Keratinocyte (primary cell): ENCODE results near the gene ATP2A3. TPM values are rescaled to one million over a fixed set of nuclear protein-coding genes. Genes with fewer than 3 reads are reported as not detected.

Source experiments
- DNase-seq: peaks from one replicate; pipeline ENCODE4 v3.0.0-alpha.2; 2011; ENCODE audit warnings: low read depth, missing footprints, low spot score
- FAIRE-seq: peaks from 2 replicates; lab custom pipeline; 2011; peaks lifted over from hg19 to GRCh38; lab: Jason Lieb, UNC
- H2AFZ ChIP-seq: 2 replicates; pipeline ENCODE4 v1.6.0; 2012; ENCODE audit warnings: low read length, control low read depth, inconsistent platforms; ENCODE audit not compliant: control insufficient read depth
- H3K27ac ChIP-seq: 2 replicates; pipeline ENCODE4 v1.5.1; 2011; ENCODE audit warnings: low read length; ENCODE audit not compliant: control insufficient read depth, insufficient read depth
- H3K27me3 ChIP-seq: 3 replicates; pipeline ENCODE4 v1.6.0; 2011; ENCODE audit warnings: low read length; ENCODE audit not compliant: control insufficient read depth, insufficient read depth; ENCODE audit errors: extremely low read depth
- H3K36me3 ChIP-seq, 2 experiments: 2 replicates in 1 of 2; 3 replicates in 1 of 2; pipeline ENCODE4 v1.5.1; 2011; ENCODE audit warnings: low read length in 2 of 2, mild to moderate bottlenecking in 1 of 2; ENCODE audit not compliant: control insufficient read depth in 2 of 2, insufficient read depth in 2 of 2; ENCODE audit errors: extremely low read depth in 1 of 2
- H3K4me1 ChIP-seq: 3 replicates; pipeline ENCODE4 v1.5.1; 2011; ENCODE audit warnings: low read length; ENCODE audit not compliant: control insufficient read depth, insufficient read depth; ENCODE audit errors: extremely low read depth
- H3K4me2 ChIP-seq: 3 replicates; pipeline ENCODE4 v1.6.0; 2011; ENCODE audit warnings: low read depth, low read length; ENCODE audit not compliant: control insufficient read depth, insufficient read depth; ENCODE audit errors: extremely low read depth
- H3K4me3 ChIP-seq, 3 experiments: fragments of 200-600 bp in 1 of 3; sonication (generic) in 1 of 3; 2 replicates in 2 of 3; 3 replicates in 1 of 3; pipeline ENCODE4 v1.5.1; 2011 to 2016; ENCODE audit warnings: low read length in 3 of 3, mild to moderate bottlenecking in 3 of 3, control low read depth in 2 of 3, inconsistent platforms in 1 of 3, low read depth in 1 of 3, mixed read lengths in 1 of 3, mixed run types in 1 of 3, moderate library complexity in 1 of 3; ENCODE audit not compliant: control insufficient read depth in 2 of 3, insufficient read depth in 2 of 3; ENCODE audit errors: extremely low read depth in 1 of 3
- H3K79me2 ChIP-seq: 2 replicates; pipeline ENCODE4 v1.6.0; 2012; ENCODE audit warnings: low read length; ENCODE audit not compliant: control insufficient read depth, insufficient read depth
- H3K9ac ChIP-seq: 3 replicates; pipeline ENCODE4 v1.6.0; 2011; ENCODE audit warnings: low read length; ENCODE audit not compliant: control insufficient read depth, insufficient read depth; ENCODE audit errors: extremely low read depth
- H3K9me1 ChIP-seq: 3 replicates; pipeline ENCODE4 v1.6.0; 2011; ENCODE audit warnings: low read length; ENCODE audit not compliant: control insufficient read depth, insufficient read depth; ENCODE audit errors: extremely low read depth
- H3K9me3 ChIP-seq: 2 replicates; pipeline ENCODE4 v1.5.1; 2012; ENCODE audit warnings: low read depth, low read length; ENCODE audit not compliant: control insufficient read depth
- H4K20me1 ChIP-seq: 3 replicates; pipeline ENCODE4 v1.6.0; 2011; ENCODE audit warnings: low read length; ENCODE audit not compliant: control insufficient read depth, insufficient read depth; ENCODE audit errors: extremely low read depth
- CTCF ChIP-seq, 3 experiments: IDR thresholded peaks in 1 of 3; conservative IDR thresholded peaks in 1 of 3; optimal IDR thresholded peaks in 1 of 3; 2 replicates in 2 of 3; 3 replicates in 1 of 3; pipeline versions ENCODE3 to v1.5.1; 2011; ENCODE audit warnings: low read length in 3 of 3, mild to moderate bottlenecking in 3 of 3, moderate library complexity in 2 of 3, control low read depth in 1 of 3, inconsistent platforms in 1 of 3; ENCODE audit not compliant: insufficient read depth in 2 of 3; ENCODE audit errors: extremely low read depth in 1 of 3
- EZH2 ChIP-seq: IDR thresholded peaks from one replicate; pipeline ENCODE4 v1.6.1; 2012; ENCODE audit warnings: inconsistent platforms, mild to moderate bottlenecking, low read length, moderate library complexity
- dilution Hi-C: fragments of 300-500 bp; cut with MboI; formaldehyde crosslinking; loops from one replicate; pipeline ENCODE4 v1.7.0; 2020; ENCODE audit warnings: low sequenced_read_pairs; ENCODE audit not compliant: extremely low pct_ligation_motif_present
- polyA plus RNA-seq, 5 experiments: library from polyadenylated mRNA; depleted of rRNA in 3 of 5; stranded (reverse) in 3 of 5; stranded (forward) in 1 of 5; unstranded in 1 of 5; fragments of >200 nt; gene quantifications; 1 replicate in 1 of 5; 2 replicates in 3 of 5; 3 replicates in 1 of 5; pipeline versions ENCODE4 v1.2.1 to v1.2.3, GENCODE V29; 2011 to 2012; ENCODE audit warnings: missing spikeins in 2 of 5, low read depth in 1 of 5, low replicate concordance in 1 of 5

ATP2A3 gene
- polyA plus RNA-seq, 1 donor (not counting 4 experiments of a cell fraction or from before 2014, with no cell fraction given) = 0.13 TPM

- FAIRE-seq = no peak
- TF ChIP-seq CTCF (optimal IDR thresholded peaks at IDR 0.05 in 1 of 3, IDR thresholded peaks at IDR 0.05 in 1 of 3, conservative IDR thresholded peaks at IDR 0.05 in 1 of 3; ENCODE audit: extremely low read depth in 1 of 3, insufficient read depth in 2 of 3, low read length in 3 of 3) = no peak
Observed at GRCh38 chr17:3946711-3947235, 17.5 kb downstream of the ATP2A3 start.

GRCh38 chr17:3944485-3945388, 19.5 kb downstream of the ATP2A3 start:
- FAIRE-seq (no peak), DNase-seq (no peak)
- H3K79me2 ChIP-seq = no peaks in the 10 kb centered on the region
- no peaks in the 10 kb centered on the region for H4K20me1 ChIP-seq
- no peak overlapping the region for H3K27ac ChIP-seq
- TF ChIP-seq CTCF (optimal IDR thresholded peaks at IDR 0.05 in 1 of 3, IDR thresholded peaks at IDR 0.05 in 1 of 3, conservative IDR thresholded peaks at IDR 0.05 in 1 of 3; ENCODE audit: extremely low read depth in 1 of 3, insufficient read depth in 2 of 3, low read length in 3 of 3) (no peak), EZH2 (no peak)
- no peaks in the 10 kb centered on the region for H3K27me3 ChIP-seq
- H3K4me1 ChIP-seq = no peaks in the 10 kb centered on the region
- dilution Hi-C loops = no loop called here
- no peaks in the 10 kb centered on the region for H3K36me3 ChIP-seq
- H3K9me3 ChIP-seq = no peaks in the 10 kb centered on the region
- peak overlapping the region; percentile 32 for H3K4me2 ChIP-seq
- no peak overlapping the region for H3K9ac ChIP-seq
- peak overlapping the region in 1 of 3 experiments; percentile 7 for H3K4me3 ChIP-seq
- H2AFZ ChIP-seq = peak overlapping the region; percentile 30
- H3K9me1 ChIP-seq = no peaks in the 10 kb centered on the region

More at GRCh38 chr17:3946711-3947235, 17.5 kb downstream of the ATP2A3 start:
- Histone ChIP-seq H3K4me1 (no peaks in the 10 kb centered on the region), H4K20me1 (no peaks in the 10 kb centered on the region), H3K27me3 (no peaks in the 10 kb centered on the region), H3K27ac (no peak overlapping the region), H2AFZ (no peak overlapping the region), H3K9me3 (no peaks in the 10 kb centered on the region), H3K79me2 (no peaks in the 10 kb centered on the region), H3K4me2 (no peak overlapping the region), H3K36me3 (no peaks in the 10 kb centered on the region), H3K9me1 (no peaks in the 10 kb centered on the region), H3K9ac (no peak overlapping the region), H3K4me3 (no peak overlapping the region)
- dilution Hi-C loops = no loop called here
- no peak for DNase-seq
